ENCODE data around the gene MRPS5.
"Not testable (repeated sequence)": the region's sequence is repeated elsewhere in the genome, so short reads cannot be mapped to it uniquely, and the experiment has no call there.

The MRPS5 gene

DNA sequence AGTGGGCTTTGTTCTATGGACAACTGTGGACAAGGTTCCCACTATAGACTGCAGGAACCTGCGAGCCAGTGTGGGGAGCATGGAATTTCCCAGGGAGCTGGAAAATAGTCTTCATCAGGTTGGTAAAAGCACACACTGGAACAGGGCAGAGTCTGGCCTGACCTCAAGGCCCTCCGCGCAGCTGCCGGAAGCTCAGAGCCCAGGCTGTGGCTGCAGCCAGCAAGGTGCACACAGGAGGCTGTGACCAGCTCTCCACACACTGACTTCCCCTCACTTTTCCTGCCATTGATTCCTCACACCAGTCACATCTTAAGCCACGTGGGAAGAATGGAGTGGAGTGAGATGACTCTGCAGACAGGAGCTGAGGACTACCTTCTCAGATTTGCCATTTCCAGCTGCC lies 77.0 kb downstream of the MRPS5 start:
- no peak for DNase-seq

DNA sequence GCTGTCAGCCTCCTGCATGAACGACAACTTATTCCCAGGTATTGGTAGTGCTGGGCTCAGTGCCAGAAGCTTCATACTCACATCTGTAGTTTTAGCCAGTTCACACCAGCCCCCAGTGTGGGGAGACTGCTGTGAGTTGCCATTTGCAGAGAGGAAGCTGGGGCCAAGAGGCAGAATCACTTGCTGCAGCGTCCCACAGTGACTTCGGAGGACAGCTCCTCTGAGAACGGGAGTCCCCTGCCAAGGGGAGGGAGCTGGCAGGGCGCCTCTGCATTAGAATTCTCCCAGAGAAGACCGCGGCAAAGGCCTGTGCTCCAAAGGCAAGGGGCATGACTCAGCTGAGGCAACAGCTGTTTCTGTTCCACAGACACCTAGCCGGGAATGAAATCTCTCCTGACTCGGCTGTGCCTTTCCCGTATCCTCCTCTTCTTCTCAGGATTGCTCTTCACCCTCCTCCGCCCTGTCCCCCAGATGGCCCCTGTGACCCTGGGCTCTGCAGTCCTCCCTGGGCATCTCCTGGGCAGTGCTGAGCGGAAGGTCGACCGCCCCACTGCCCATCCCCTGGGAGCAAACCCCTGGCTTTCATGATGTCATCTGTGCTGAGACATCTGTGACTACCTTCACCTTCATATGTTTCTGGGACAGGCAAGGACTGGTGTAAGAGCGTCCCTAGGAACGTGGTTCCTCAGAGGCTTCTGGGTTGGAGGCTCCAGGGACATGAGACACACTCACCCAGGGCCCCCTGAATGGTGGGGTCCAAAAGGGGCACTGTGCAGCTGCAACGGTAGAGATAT lies 78.1 kb downstream of the MRPS5 start:
- DNase-seq, result no peak

DNA sequence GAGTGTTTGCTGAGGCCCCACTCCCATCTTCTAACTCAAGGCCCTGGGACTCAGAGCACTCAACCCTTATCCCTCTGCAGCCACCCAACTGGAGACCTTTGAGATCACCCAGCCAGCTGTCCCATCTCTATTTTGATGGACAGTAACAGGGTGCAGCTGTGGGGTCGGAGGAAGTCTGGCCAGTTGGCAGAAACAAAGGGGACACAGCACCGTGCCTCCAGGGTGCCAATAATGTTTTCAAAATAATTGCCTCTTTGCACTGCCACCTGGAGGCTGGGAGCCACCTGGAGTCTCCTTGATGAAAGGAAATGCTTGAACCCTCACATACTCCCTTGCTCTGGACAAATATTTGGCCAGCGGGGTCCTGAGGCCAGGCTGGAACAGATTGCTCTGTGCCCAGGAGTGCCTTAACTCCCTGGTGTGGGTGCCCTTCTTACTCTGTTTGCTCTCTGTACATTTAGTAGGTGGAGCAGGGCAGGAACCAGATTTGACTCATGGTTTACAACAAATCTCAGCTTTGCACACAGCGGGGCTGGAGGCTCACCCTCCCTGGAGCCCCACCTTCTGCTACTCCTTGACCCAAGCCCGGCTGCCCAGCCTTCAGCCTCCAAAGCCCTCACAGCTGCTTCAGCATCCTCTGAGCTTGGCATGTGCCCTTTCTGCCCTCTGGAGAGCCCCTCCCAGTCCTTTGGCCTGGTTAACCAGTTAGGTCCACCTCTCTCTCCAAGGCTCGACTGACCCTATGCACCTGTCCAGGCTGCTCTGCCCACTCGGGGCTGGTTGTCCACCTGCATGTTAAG lies 78.9 kb downstream of the MRPS5 start:
- no peak for DNase-seq

GRCh38 chr2:95041824-95042442 lies 79.7 kb downstream of the MRPS5 start:
- no peak for DNase-seq

- no peak for DNase-seq
Measured at GRCh38 chr2:95041060-95041823, 80.4 kb downstream of the MRPS5 start.

- no peak for DNase-seq
Measured at GRCh38 chr2:95040426-95040825, 81.2 kb downstream of the MRPS5 start.

DNA sequence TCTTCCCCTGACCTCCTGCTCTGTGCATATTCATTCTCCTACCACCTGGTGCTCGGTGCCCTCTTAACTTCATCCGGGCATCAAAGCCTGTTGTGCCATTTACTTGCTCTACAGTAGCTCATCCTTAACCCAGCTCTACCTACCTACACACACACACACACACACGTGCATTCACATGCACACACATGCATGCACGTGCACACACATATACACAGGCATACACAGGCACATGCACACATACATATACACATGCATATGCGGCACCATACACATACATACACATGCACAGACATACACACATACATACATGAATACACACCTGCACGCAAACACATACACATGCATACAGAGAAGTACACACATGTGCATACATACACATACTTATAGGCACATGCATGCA lies 81.6 kb downstream of the MRPS5 start:
- no peak for DNase-seq

GRCh38 chr2:95039363-95039762 lies 82.2 kb downstream of the MRPS5 start:
- DNase-seq, result no peak

DNA sequence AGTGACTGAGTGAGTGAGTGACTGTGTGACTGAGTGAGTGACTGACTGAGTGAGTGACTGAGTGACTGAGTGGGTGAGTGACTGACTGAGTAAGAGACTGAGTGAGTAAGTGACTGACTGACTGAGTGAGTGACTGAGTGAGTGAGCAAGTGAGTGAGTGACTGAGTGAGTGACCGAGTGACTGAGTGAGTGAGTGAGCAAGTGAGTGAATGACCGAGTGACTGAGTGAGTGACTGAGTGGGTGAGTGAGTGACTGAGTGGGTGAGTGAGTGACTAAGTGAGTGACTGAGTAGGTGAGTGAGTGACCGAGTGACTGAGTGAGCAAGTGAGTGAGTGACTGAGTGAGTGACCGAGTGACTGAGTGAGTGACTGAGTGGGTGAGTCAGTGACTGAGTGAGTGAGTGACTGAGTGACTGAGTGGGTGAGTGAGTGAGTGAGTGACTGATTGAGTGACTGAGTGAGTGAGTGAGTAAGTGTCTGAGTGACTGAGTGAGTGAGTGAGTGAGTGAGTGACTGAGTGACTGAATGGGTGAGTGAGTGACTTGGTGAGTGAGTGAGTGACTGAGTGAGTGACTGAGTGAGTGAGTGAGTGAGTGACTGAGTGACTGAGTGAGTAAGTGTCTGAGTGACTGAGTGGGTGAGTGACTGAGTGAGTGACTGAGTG lies 82.8 kb downstream of the MRPS5 start:
- DNase-seq, result no peak

DNA sequence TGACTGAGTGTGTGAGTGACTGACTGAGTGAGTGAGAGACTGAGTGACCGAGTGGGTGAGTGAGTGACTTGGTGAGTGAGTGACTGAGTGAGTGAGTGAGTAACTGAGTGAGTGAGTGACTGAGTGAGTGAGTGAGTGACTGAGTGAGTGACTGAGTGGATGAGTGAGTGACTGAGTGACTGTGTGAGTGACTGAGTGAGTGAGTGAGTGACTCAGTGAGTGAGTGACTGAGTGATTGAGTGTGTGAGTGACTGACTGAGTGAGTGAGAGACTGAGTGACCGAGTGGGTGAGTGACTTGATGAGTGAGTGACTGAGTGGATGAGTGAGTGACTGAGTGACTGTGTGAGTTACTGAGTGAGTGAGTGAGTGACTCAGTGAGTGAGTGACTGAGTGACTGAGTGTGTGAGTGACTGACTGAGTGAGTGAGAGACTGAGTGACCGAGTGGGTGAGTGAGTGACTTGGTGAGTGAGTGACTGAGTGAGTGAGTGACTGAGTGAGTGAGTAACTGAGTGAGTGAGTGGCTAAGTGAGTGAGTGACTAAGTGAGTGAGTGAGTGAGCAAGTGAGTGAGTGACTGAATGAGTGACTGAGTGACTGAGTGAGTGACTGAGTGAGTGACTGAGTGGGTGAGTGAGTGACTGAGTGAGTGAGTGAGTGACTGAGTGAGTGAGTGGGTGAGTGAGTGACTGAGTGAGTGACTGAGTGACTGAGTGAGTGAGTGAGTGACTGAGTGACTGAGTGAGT lies 83.6 kb downstream of the MRPS5 start:
- not testable (repeated sequence) for DNase-seq

DNA sequence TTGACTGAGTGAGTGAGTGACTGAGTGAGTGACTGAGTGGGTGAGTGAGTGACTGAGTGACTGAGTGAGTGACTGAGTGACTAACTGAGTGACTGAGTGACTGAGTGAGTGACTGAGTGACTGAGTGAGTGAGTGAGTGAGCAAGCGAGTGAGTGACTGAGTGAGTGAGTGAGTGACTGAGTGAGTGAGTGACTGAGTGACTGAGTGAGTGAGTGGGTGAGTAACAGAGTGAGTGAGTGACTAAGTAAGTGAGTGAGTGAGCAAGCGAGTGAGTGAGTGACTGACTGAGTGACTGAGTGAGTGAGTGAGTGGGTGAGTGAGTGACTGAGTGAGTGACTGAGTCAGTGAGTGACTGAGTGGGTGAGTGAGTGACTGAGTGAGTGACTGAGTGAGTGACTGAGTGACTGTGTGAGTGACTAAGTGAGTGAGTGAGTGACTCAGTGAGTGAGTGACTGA lies 84.2 kb downstream of the MRPS5 start:
- DNase-seq, result no peak

DNA sequence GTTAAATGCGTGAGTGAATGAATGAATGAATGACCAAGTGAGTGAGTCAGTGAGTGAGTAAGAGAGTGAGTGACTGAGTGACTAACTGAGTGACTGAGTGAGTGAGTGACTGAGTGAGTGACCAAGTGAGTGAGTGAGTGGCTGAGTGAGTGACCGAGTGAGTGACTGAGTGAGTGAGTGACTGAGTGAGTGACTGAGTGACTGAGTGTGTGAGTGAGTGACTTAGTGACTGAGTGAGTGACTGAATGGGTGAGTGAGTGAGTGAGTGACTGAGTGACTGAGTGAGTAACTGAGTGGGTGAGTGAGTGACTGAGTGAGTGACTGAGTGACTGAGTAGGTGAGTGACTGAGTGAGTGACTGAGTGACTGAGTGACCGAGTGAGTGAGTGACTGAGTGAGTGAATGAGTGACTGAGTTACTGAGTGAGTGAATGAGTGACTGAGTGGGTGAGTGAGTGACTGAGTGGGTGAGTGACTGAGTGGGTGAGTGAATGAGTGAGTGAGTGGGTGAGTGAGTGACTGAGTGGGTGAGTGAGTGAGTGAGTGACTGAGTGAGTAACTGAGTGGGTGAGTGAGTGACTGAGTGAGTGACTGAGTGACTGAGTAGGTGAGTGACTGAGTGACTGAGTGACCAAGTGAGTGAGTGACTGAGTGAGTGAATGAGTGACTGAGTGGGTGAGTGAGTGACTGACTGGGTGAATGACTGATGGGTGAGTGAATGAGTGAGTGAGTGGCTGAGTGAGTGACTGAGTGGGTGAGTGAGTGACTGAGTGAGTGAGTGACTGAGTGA lies 84.8 kb downstream of the MRPS5 start:
- DNase-seq, result no peak

All from effector CD4-positive, alpha-beta T cell (primary cell).